ENCODE measurements around the gene PDZD4.

DNA sequence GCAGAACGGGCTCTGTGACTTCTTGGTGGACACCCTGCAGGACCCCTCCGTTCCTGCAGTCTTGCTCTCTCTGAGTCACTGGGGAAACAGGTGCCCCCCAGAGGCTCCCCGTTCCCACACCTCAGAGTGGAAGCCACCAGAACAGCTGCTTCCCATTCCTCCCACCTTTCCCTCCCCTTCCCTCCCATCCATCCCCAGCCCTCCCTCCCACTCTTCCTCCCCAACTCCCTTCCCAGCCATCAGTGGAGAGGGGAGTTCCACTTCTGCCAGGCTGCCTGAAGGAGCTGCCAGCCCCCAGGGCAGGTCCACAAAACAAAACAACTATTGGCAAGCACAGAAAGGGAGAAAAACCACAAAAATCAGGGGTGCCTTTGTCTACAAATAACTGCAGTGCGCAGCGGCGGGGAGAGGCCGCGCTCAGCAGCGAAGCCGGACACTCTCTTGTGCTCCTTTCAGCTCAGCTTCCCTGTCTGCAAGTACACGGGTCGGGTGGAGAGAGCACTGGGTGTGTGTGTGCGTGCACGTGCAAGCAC is 27.8 kb downstream of the PDZD4 start:
- TF ChIP-seq POLR2A (IDR thresholded peaks at IDR 0.05) (no peak), CTCF (IDR thresholded peaks at IDR 0.05) (no peak), EP300 (IDR thresholded peaks at IDR 0.05) (no peak)
